GM12801 (cell line): ENCODE results near the gene AVPR1B.

ENCODE experiments used
- CTCF ChIP-seq: IDR thresholded peaks from one replicate; pipeline ENCODE4 v1.5.1; 2011; ENCODE audit warnings: control low read depth; ENCODE audit not compliant: insufficient read length; ENCODE audit errors: extremely low read depth

The AVPR1B gene

GRCh38 chr1:206117151-206117948 lies at the start of gene AVPR1B:
TSS of gene AVPR1B (minus strand) at chr1:206117388. CDS start at chr1:206116890, 498 bp downstream.
- no peak for TF ChIP-seq CTCF

GRCh38 chr1:206145771-206146290 lies 28.6 kb upstream of the AVPR1B start:
- no peak for TF ChIP-seq CTCF

GRCh38 chr1:206144605-206145004 lies 27.4 kb upstream of the AVPR1B start:
- no peak for TF ChIP-seq CTCF

- TF ChIP-seq CTCF = no peak
Measured at GRCh38 chr1:206143537-206144172, 26.5 kb upstream of the AVPR1B start.

GRCh38 chr1:206142770-206143169 lies 25.6 kb upstream of the AVPR1B start:
- TF ChIP-seq CTCF = no peak

- no peak for TF ChIP-seq CTCF
Measured at GRCh38 chr1:206142011-206142410, 24.8 kb upstream of the AVPR1B start.

- no peak for TF ChIP-seq CTCF
Measured at GRCh38 chr1:206136241-206136640, 19.1 kb upstream of the AVPR1B start.
